Measurements from ENCODE around the gene DCUN1D5. TPM values are rescaled to one million over a fixed set of nuclear protein-coding genes. Genes with fewer than 3 reads are reported as not detected.

The DCUN1D5 gene
- 337 TPM for total RNA-seq

- H3K27me3 ChIP-seq, result no peaks in the 10 kb centered on the region
- intact Hi-C loops (cut with DNase I), result loop anchor here (1.0 to 10.0 kb wide), 2 partner anchors 17 to 1177 kb away; partner anchors contain the start of genes ANGPTL5, CEP126 and DYNC2H1
- no peak for TF ChIP-seq CTCF (IDR thresholded peaks at IDR 0.05)
- H3K4me1 ChIP-seq, result peaks cover 0 to 15% of the 10 kb centered on the region in 2 donors
- H3K4me3 ChIP-seq, result peak within 1 kb of the TSS; percentile 88 to 91
- no peaks in the 10 kb centered on the region for H3K36me3 ChIP-seq
- no peaks in the 10 kb centered on the region for H3K9me3 ChIP-seq
- peak within 1 kb of the TSS; percentile 66 to 76 for H3K27ac ChIP-seq
- peak; percentile 82 to 98 for DNase-seq (ENCODE audit: low spot score in 2 of 2)
Measured at GRCh38 chr11:103091801-103092524, at the start of gene DCUN1D5. TSS of gene DCUN1D5 (minus strand) at chr11:103092160. CDS start at chr11:103091872, 288 bp downstream.

- Histone ChIP-seq H3K9me3 (no peaks in the 10 kb centered on the region), H3K4me1 (no peaks in the 10 kb centered on the region), H3K27me3 (no peaks in the 10 kb centered on the region), H3K36me3 (peaks cover 13 to 53% of the 10 kb centered on the region in 2 donors), H3K27ac (no peak overlapping the region), H3K4me3 (no peak overlapping the region)
- intact Hi-C loops (cut with DNase I), result no loop called here
- no peak for DNase-seq (ENCODE audit: low spot score in 2 of 2)
- no peak for TF ChIP-seq CTCF (IDR thresholded peaks at IDR 0.05)
Measured at GRCh38 chr11:103125462-103125861, 33.5 kb upstream of the DCUN1D5 start.

GRCh38 chr11:103114836-103115235, 22.9 kb upstream of the DCUN1D5 start:
- Histone ChIP-seq H3K9me3 (no peaks in the 10 kb centered on the region), H3K4me3 (no peak overlapping the region), H3K36me3 (peaks cover 0 to 2% of the 10 kb centered on the region in 2 donors), H3K27ac (no peak overlapping the region), H3K27me3 (no peaks in the 10 kb centered on the region), H3K4me1 (no peaks in the 10 kb centered on the region)
- intact Hi-C loops (cut with DNase I), result no loop called here
- no peak for DNase-seq (ENCODE audit: low spot score in 2 of 2)
- no peak for TF ChIP-seq CTCF (IDR thresholded peaks at IDR 0.05)

- intact Hi-C loops (cut with DNase I), result no loop called here
Measured at GRCh38 chr11:103112364-103112763, 20.4 kb upstream of the DCUN1D5 start.

GRCh38 chr11:103111400-103111799, 19.4 kb upstream of the DCUN1D5 start:
- Histone ChIP-seq H3K36me3 (no peaks in the 10 kb centered on the region), H3K27ac (no peak overlapping the region), H3K4me3 (no peak overlapping the region), H3K9me3 (no peaks in the 10 kb centered on the region), H3K27me3 (no peaks in the 10 kb centered on the region), H3K4me1 (no peaks in the 10 kb centered on the region)
- intact Hi-C loops (cut with DNase I), result no loop called here
- no peak for TF ChIP-seq CTCF (IDR thresholded peaks at IDR 0.05)
- no peak for DNase-seq (ENCODE audit: low spot score in 2 of 2)

More at GRCh38 chr11:103112364-103112763, 20.4 kb upstream of the DCUN1D5 start:
- no peak overlapping the region for H3K27ac ChIP-seq
- no peaks in the 10 kb centered on the region for H3K9me3 ChIP-seq
- no peaks in the 10 kb centered on the region for H3K27me3 ChIP-seq
- no peak for DNase-seq (ENCODE audit: low spot score in 2 of 2)
- no peaks in the 10 kb centered on the region for H3K4me1 ChIP-seq
- no peak for TF ChIP-seq CTCF (IDR thresholded peaks at IDR 0.05)
- H3K36me3 ChIP-seq, result no peaks in the 10 kb centered on the region
- no peak overlapping the region for H3K4me3 ChIP-seq

Data from ascending aorta (tissue), 2 donors.